ACC112 (cell line): ENCODE results near the gene NCR1.
"Not testable (repeated sequence)": the region's sequence is repeated elsewhere in the genome, so short reads cannot be mapped to it uniquely, and the experiment has no call there.

ENCODE experiments used
- H2AFZ ChIP-seq: fragments of 200-600 bp; sonication (generic); one replicate; pipeline ENCODE4 v1.6.0; 2017; ENCODE audit warnings: antibody characterized with exemption, low read length; ENCODE audit not compliant: unreplicated experiment
- H3K27ac ChIP-seq: fragments of 200-600 bp; sonication (generic); 2 replicates; pipeline ENCODE4 v1.5.1; 2014; ENCODE audit warnings: low read depth, mild to moderate bottlenecking, antibody characterized with exemption, low read length, moderate library complexity
- H3K27me3 ChIP-seq: fragments of 200-600 bp; sonication (generic); 2 replicates; pipeline ENCODE4 v1.6.1; 2014; ENCODE audit warnings: mild to moderate bottlenecking, antibody characterized with exemption, low read length, moderate library complexity, mixed read lengths; ENCODE audit not compliant: insufficient read depth
- H3K36me3 ChIP-seq: fragments of 200-600 bp; sonication (generic); 2 replicates; pipeline ENCODE4 v1.6.1; 2016; ENCODE audit warnings: mild to moderate bottlenecking, antibody characterized with exemption, low read length, moderate library complexity, mixed read lengths; ENCODE audit not compliant: insufficient read depth
- H3K4me1 ChIP-seq: fragments of 200-600 bp; sonication (generic); one replicate; pipeline ENCODE4 v1.6.1; 2016; ENCODE audit warnings: low read length, mixed read lengths; ENCODE audit not compliant: insufficient read depth, unreplicated experiment, control insufficient read depth
- H3K4me3 ChIP-seq: fragments of 200-600 bp; sonication (generic); 2 replicates; pipeline ENCODE4 v1.5.1; 2014; ENCODE audit warnings: mild to moderate bottlenecking, low read depth, low read length
- H3K79me2 ChIP-seq: fragments of 200-600 bp; sonication (generic); one replicate; pipeline ENCODE4 v1.6.0; 2016; ENCODE audit warnings: low read length; ENCODE audit not compliant: control insufficient read depth, unreplicated experiment, insufficient read depth

Gene NCR1

DNA sequence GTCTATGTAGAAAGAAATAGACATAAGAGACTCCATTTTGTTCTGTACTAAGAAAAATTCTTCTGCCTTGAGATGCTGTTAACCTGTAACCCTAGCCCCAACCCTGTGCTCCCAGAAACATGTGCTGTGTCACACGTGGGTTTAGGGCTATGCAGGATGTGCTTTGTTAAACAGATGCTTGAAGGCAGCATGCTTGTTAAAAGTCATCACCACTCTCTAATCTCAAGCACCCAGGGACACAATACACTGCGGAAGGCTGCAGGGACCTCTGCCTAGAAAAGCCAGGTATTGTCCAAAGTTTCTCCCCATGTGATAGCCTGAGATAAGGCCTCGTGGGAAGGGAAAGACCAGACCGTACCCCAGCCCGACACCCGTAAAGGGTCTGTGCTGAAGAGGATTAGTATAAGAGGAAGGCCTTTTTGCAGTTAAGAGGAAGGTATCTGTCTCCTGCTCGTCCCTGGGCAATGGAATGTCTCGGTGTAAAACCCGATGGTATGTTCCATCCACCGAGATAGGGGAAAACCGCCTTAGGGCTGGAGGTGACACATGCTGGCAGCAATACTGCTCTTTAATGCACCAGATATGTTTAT lies 37.9 kb downstream of the NCR1 start:
- H3K36me3 ChIP-seq, H3K27ac ChIP-seq, H3K4me3 ChIP-seq, H3K27me3 ChIP-seq, H3K4me1 ChIP-seq, H3K79me2 ChIP-seq, H2AFZ ChIP-seq: not testable (repeated sequence)

DNA sequence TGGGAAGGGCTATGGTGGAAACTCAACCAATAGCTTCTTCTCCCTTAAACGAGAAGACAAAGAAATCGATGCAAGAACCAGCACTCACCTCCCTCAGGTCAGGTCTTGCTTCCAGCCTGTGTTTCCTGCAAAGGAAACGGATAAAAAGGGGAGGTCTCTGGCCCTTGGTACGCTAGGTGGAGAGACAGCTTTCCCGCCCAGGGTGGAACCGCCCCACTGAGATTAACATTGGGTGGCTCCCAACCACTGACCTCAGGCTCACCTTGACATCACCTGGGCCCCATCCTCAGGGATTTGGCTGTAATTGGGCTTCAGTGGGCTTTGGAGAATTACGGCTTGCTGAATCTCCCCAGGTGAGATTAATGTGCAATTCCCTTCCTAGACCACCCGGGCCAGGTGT lies 41.4 kb downstream of the NCR1 start, which contains the start of gene NLRP7:
Gene NLRP7, minus strand, starts transcription at position 150 of the 400 bp plus-strand sequence.
- H3K36me3 ChIP-seq, result no peaks in the 10 kb centered on the region
- H2AFZ ChIP-seq, result no peak within 1 kb of the TSS
- no peak within 1 kb of the TSS for H3K27ac ChIP-seq
- no peaks in the 10 kb centered on the region for H3K27me3 ChIP-seq
- no peak within 1 kb of the TSS for H3K4me3 ChIP-seq
- H3K79me2 ChIP-seq, result no peaks in the 10 kb centered on the region
- H3K4me1 ChIP-seq, result no peaks in the 10 kb centered on the region

DNA sequence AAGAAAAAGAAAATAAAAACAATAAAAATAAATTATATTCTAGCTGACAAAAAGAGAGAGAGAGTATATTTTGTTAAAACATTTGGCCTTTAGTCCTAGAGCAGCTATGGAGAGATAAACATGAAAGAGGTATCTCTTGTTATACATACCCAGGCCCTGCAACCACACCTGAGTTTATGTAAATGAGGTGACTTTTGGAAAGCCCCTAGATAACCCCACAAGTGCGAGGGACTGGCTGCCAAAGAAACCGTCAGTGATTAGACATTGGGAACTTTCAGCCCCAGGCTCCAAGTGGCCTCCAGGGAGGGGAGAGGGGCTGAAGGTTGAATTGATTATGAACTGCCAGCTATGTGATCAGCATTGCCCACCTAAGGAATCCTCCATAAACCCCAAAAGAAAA lies 43.5 kb downstream of the NCR1 start:
- H3K4me3 ChIP-seq, result no peak overlapping the region
- no peak overlapping the region for H3K27ac ChIP-seq

DNA sequence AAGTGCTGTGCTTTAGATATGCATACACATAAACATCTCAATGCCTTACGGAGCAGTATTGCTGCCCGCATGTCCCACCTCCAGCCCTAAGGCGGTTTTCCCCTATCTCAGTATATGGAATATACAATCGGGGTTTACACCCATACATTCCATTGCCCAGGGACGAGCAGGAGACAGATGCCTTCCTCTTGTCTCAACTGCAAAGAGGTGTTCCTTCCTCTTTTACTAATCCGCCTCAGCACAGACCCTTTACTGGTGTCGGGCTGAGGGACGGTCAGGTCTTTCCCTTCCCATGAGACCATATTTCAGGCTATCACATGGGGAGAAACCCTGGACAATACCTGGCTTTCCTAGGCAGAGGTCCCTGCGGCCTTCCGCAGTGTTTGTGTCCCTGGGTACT lies 44.6 kb downstream of the NCR1 start:
- H2AFZ ChIP-seq, H3K79me2 ChIP-seq: not testable (repeated sequence)

More for the DNA sequence above, 43.5 kb downstream of the NCR1 start:
- Histone ChIP-seq H3K4me1 (no peaks in the 10 kb centered on the region), H2AFZ (no peak overlapping the region), H3K27me3 (no peaks in the 10 kb centered on the region), H3K36me3 (no peaks in the 10 kb centered on the region), H3K79me2 (no peaks in the 10 kb centered on the region)

DNA sequence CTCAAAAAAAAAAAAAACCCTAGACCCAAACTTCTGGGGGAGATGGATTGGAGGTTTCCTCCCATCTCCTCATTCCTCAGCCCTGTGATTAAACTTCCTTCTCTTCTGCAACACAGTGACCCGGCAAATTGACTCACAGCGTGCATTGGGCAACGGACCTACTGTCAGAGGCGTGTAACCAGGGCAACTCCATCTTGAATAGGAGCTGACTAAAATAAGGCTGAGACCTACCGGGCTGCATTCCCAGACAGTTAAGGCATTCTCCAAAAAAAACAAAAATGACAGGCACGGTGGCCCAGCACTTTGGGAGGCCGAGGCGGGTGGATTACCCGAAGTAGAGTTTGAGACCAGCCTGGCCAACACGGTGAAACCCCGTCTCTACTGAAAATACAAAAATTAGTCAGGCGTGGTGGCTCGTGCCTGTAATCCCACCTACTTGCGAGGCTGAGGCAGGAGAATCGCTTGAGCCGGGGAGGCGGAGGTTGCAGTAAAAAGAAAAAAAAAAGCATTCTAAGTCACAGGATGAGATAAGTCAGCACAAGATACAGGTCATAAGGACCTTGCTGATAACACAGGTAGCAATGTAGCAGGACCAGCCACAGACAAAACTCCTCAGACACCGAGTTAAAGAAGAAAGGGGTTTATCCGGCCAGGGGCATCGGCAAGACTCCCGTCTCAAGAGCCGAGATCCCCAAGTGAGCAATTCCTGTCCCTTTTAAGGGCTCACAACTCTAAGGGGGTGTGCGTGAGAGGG lies 46.8 kb downstream of the NCR1 start:
- Histone ChIP-seq H3K27ac (no peak overlapping the region), H3K27me3 (no peaks in the 10 kb centered on the region), H3K79me2 (no peaks in the 10 kb centered on the region), H3K4me1 (no peaks in the 10 kb centered on the region), H3K36me3 (no peaks in the 10 kb centered on the region), H2AFZ (no peak overlapping the region), H3K4me3 (no peak overlapping the region)

More for the DNA sequence above, 44.6 kb downstream of the NCR1 start:
- H3K4me1 ChIP-seq, H3K4me3 ChIP-seq, H3K27me3 ChIP-seq, H3K36me3 ChIP-seq, H3K27ac ChIP-seq: not testable (repeated sequence)

DNA sequence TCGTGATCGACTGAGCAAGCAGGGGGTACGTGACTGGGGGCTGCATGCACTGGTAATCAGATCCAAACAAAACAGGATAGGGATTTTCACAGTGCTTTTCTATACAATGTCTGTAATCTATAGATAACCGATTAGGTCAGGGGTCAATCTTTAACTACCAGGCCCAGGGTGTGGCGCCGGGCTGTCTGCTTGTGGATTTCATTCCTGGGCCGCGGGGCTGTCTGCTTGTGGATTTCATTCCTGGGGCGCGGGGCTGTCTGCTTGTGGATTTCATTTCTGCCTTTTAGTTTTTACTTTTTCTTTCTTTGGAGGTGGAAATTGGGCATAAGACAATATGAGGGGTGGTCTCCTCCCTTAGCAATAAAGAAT lies 47.4 kb downstream of the NCR1 start:
- H3K4me1 ChIP-seq, H2AFZ ChIP-seq, H3K4me3 ChIP-seq, H3K27me3 ChIP-seq, H3K27ac ChIP-seq, H3K36me3 ChIP-seq, H3K79me2 ChIP-seq: not testable (repeated sequence)

DNA sequence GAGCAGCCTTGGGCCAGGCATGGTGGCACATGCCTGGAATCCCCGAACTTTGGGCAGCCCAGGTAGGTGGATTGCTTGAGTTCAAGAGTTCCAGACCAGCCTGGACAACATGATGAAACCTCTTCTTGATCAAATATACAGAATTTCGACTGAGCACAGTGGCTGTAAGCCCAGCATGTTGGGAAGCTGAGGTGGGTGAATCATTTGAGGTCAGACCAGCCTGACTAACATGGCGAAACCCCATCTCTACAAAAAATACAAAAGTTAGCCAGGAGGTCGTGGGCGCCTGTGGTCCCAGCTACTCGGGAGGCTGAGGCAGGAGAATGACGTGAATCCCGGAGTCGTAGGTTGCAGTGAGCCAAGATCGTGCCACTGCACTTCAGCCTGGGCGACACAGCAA lies 49.4 kb downstream of the NCR1 start:
- no peaks in the 10 kb centered on the region for H3K79me2 ChIP-seq
- no peaks in the 10 kb centered on the region for H3K36me3 ChIP-seq
- H3K4me3 ChIP-seq, result no peak overlapping the region
- H3K27me3 ChIP-seq, result no peaks in the 10 kb centered on the region
- H3K27ac ChIP-seq, result no peak overlapping the region
- H3K4me1 ChIP-seq, result no peaks in the 10 kb centered on the region
- H2AFZ ChIP-seq, result no peak overlapping the region

DNA sequence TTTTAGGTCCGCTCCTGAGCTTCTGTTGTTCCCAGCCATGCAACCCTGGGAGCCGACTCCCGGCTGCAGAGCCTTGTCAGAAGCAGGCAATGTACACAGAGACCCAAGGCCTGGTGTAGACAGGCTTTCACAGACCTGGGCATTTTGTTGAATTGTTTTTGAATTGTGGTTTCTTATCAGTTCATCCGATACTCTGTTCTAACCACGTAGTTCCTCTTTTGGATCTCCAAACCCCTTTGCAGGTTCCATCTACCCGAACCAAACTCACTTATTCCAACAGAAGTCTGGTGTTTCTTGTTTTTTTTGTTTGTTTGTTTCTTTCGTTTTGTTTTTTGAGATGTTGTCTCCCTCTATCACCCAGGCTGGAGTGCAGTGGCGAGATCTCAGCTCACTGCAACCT lies 53.9 kb downstream of the NCR1 start:
- no peak overlapping the region for H3K4me3 ChIP-seq

More for the DNA sequence above, 53.9 kb downstream of the NCR1 start:
- no peak overlapping the region for H3K27ac ChIP-seq
- no peaks in the 10 kb centered on the region for H3K36me3 ChIP-seq
- H2AFZ ChIP-seq, result no peak overlapping the region
- no peaks in the 10 kb centered on the region for H3K79me2 ChIP-seq
- no peaks in the 10 kb centered on the region for H3K27me3 ChIP-seq
- H3K4me1 ChIP-seq, result no peaks in the 10 kb centered on the region
